Measurements from ENCODE around the gene WASF3. TPM values are rescaled to one million over a fixed set of nuclear protein-coding genes. Genes with fewer than 3 reads are reported as not detected.

WASF3 gene
- polyA plus RNA-seq, 1 donor, result 10.2 TPM

DNA sequence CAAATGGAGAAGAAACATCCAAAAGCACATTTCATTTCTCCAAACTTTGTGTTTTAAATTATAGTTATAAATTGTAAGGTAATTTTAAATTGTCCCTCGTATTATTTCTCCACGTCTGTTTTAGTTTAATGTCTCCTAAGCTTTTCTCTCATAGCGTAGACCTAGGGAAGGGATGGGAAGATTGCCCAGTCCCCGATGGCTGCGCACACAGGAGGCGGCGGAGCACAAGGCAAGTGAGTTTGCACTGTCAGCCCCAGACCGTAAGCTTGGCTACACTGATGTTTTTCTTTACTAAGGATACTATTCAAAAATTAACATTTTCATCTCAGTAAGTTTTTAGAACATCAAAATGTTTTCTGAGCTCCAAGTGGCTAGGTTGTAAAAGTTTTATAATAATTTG lies 130.8 kb downstream of the WASF3 start:
- DNase-seq, result no peak

DNA sequence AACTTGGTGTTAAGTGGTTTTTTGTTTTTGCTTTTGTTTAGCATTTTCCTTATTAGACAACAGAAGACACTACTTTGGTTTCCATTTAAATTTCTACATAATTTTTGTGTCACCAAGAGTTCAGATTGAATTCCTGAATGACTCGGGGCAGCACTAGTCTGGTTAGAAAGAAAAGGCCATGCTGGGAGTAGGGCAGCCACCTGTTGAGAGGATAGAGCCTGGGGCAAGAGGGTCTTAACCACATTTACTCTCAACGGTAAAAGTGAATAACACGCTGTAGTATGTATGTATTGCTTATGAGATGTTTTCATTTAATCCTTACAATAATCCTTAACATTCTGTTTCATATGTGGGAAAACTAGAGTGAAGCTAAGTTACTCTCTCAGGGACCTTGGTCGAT lies 131.5 kb downstream of the WASF3 start:
- no peak for DNase-seq

GRCh38 chr13:26693749-26694463 lies 136.4 kb downstream of the WASF3 start:
- no peak for DNase-seq

DNA sequence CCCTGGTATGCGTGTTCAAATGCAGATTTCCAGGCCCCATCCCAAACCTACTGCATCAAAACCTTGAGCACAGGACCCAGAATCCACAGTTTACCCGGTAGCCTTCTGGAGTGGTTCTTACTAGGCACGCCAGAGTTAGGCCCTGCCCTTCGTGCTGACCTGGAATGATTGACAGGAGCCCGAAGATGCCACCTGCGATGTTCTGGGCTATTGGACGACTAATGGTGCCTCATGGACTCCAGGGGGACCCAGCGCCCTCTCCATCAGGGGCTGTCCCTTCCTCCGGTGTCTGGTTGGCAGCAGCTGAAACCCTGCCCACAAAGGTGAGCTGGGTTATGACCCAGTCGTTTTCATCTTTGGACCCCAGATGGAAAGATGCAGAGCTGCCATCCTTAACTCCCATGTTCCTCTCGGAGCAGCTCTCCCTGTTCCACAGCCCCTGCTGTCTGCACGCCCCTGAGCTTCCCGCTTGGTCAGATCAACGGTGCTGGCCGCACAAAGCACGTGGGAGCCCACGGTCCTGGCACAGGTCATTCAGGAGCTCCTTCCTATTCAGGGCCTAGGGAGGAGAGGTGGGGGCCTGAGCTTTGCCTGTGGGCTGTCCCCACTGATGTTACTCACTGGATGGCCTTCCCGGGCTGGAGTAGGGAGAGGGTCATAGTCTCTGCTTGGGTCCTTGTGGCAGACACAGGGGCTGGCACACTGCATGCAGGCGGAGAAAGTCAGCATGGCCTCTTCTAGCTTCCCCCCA lies 137.3 kb downstream of the WASF3 start:
- no peak for DNase-seq

GRCh38 chr13:26695360-26695705 lies 137.8 kb downstream of the WASF3 start:
- DNase-seq, result no peak

DNA sequence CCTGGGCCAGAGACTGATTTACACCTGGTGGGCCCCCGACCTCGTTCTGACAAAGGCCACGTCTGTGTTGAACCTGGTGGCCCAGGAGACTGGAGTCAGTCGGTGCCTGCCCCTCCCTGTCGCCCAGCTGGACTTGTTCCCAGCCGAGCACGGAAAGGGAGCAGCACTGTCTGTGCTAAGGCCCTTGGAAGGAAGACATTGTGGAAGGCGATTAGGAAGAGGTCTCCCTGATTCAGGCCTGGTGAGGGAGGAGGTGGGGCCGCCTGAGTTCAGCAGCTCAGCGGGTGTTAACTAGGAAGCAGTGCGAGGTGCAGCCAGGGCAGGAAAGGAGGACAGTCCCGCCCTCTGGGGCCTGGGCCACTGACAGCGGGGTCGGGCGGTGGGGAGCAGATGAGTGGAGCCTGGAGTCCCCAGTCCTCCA lies 138.4 kb downstream of the WASF3 start:
- DNase-seq, result no peak

DNA sequence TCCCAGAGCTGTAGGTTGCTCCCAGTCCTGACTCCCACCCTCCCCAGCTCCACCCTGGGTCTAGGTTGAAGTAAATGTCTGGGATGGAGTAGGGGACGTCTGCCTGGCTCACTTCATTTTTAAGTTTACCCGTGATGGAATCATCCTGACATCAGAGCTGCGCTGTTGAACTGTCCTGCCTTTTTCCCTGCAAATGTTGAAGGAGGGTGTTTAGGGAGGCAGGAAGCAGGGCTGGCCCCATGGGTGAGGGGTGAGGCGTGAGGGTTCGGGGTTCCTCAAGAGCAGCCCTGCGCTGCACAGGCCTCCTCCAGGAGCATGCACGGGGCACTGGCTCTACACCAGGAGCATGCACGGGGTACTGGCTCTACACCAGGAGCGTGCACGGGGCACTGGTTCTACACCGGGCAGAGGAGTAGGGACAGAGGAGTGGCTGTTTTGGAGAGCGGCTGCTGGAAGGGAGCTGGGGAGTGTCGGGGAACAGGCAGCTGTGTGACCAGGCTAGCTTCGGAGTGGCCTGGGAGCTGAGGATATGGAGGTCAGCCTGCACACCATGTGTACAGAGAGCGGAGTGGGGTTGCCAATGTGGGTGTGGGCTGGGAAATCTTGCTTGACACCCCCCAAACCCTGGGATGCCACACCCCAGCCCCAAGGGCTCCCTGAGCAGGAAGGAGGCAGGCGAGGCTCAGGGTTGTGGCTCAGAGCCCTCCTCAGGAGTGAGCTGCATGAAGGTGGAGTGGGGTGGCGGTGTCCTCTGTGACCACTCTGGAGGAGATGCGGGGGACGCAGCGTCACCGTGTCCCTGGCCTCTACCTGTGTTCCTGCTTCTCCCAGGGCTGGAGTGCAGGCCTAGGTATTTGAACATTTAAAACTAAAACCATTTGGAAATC lies 139.8 kb downstream of the WASF3 start:
- DNase-seq, result no peak

DNA sequence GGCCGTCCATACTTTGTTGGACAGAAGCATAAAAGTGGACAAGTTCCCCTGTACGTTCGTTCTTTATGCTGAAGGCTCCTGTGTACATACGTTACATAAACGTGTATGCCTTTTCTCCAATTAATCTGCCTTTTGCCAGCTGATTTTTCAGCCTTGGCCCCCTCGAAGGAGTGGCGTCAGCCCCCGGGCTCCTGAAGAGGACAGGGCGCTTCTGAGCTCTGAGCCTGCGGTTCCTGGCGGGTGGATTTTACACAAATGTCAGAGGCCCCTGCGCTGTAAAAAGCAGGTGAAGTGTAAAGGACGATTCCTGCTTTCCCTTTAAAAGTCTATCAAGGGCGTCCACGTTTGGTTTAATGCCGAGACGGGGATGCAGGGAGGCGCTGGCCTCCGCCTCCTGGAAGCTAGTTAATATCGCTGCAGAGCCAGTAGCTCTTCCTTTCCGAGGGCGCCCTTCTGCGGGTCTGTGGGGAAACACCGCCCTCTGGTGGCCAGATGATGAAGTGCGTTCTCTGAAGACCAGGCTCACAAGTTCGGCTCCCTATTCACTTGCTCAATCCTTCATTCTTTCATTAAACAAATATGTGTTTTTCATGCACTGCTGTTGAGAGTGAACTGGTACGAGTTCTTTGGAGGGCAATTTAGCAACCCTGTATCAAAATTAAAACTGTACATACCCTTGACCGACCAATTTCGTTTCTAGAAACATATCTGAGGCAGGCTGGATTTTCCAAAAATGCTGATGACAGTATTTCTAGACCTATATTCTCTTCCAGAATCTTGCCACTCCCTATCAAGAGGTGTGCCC lies 141.1 kb downstream of the WASF3 start:
- peak; percentile 88 for DNase-seq

DNA sequence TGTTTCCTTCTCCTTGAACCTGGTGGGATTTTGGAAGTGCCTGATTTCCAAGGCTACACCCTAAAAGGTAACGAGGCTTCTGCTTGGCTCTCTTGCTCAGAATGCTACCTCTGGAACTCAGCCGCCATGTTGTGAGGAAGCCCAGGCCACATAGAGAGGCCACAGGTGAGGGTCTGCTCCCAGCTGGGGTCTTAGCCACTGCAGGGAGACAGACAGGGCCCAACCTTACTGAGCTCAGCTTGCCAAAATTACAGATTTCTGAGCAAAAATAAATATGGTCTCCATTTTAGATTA lies 141.7 kb downstream of the WASF3 start:
- DNase-seq, result no peak

DNA sequence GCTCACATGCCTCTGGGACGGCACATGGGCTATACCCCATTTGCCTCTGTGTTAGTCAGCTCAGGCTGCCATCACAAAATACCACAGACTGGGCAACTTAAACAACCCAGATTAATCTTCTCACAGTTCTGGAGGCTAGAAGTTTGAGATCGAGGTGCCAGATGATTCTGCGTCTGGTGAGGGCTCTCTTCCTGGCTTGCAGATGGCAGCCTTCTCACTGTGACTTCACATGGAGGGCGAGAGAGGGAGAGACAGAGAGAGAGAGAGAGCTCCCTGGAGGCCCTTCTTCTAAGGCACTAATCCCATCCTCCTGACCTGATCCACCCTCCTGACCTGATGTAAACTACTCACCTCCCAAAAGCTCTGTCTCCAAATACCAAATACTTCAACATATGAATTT lies 148.1 kb downstream of the WASF3 start:
- DNase-seq, result no peak

DNA sequence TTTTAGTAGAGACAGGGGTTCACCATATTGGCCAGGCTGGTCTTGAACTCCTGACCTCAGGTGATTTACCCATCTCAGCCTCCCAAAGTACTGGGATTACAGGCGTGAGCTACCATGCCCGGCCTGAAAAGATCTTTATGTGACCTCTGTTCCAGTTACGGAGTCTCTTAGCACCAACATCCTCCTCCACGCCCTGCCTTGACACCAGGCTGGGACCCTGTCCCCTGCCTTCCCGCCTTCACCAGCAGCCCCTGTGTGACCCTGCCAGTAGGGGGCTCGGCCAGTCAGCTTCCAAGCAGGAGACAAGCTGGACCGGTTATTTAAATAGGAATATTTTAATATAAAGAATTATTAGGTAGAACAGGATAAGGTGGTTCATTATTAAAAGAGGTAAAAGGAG lies 148.9 kb downstream of the WASF3 start:
- no peak for DNase-seq

DNA sequence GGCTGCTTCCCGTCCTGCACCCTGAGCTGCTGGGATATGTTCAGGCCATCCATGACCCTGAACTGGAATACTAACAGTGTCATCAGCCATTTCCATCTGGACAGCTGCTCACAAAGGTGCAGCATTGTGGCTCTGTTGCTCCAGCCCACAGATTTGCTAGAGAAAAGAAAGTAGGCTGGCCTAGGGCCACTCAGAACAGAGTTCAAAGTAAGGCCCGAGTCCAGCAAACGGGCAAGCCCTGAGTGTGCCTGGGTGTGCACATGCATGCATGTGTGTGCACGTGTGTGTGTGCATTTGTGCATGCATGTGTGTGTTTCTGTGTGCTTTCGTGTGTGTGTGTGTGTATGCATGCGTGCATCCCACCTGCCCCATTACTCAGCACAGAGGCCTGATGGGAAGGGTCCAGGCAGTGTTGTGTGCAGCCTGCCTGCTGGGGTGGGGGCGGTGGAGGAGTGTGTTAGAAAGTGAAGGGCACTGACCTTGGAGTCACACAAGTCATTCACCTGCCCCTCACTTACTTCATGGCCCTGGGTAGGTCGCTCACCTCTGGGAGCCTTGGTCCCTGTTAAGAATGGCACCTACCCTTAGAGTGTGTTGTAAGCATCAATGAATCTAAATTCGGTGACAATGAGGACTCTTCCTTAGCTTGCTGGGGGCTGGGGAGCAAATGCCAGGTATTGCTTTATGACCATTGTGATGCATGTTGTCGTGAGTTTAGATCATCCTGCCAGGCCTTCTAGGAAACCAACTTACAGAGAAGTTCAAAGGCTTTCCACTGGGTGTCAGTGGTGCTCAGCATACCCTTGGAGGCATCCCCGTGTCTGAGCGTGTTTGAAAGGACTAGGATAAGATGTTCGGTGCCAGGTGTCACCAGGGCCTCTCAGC lies 149.9 kb downstream of the WASF3 start:
- DNase-seq, result peak; percentile 37

DNA sequence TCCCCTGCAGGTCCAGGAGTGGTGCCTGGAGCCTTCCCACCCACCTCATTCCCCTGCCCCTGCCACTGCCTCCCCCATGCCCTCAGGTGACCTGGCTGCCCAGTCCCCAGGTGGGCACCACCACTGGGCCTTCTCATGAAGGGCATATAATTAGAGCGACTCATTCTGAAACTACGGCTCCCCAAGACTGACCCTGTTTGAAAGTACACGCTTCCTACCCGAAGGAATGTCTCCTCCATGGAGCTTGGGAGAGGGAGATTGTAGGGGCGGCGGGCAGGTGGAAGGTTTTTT lies 150.5 kb downstream of the WASF3 start:
- no peak for DNase-seq

DNA sequence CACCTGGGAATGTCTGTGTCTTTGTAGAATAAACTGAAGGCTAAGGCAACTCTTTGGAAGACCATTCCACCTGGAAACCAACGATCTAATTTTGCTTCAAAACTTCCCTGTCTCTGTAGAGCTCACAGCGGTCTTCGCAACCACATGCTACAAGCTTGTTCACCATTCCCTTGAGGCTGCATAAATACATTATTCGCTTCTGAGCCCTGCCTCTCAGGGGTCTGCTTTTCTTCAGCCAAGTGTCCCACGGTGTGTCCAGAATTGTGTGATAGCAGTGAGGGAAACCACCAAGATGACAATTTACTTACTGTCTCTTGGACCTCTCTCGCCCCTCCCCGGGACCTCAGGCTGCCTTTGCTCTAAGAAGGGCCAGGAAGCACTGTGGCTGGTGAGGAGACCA lies 152.0 kb downstream of the WASF3 start:
- no peak for DNase-seq

DNA sequence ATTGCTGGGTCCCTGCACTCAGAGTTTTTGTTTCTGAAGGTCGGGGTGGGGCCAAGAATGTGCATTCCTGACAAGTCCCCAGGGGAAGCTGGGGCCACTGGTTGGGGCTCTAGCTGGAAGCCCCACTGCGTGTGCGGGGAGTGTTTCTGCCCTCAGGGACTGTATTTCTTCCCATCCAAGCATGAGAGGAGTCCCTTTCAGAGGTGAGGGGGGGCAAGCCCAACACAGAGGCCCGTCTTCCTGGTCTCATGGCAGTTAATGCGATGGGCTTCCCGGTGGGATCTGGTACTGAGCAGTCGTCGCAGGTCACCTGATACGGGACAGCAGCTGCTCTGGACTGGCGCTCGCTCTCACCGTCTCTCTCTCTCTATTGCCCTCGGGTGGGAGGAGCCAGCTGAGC lies 152.7 kb downstream of the WASF3 start:
- no peak for DNase-seq

DNA sequence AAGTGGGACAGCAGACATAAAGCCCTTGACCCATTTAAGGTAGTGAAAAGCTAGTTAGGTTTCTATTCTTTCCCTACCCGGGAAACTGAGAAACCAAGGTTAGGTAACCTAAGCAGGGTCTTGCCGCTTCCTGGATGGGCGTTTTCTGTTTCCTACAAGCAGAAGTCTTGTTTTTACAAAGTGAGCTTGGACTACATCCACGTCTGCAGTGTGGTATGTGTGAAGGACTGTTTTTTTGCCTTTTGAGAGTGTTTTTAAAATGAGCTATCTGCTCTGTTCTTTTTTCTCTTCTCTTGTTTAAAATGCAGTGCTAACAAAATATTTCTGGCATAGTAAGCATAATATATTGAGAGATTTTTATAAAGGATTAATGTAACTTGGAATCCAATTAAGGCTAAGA lies 153.7 kb downstream of the WASF3 start:
- no peak for DNase-seq

- DNase-seq, result no peak
These were observed 155.9 kb downstream of the WASF3 start for GRCh38 chr13:26713341-26713740.

DNA sequence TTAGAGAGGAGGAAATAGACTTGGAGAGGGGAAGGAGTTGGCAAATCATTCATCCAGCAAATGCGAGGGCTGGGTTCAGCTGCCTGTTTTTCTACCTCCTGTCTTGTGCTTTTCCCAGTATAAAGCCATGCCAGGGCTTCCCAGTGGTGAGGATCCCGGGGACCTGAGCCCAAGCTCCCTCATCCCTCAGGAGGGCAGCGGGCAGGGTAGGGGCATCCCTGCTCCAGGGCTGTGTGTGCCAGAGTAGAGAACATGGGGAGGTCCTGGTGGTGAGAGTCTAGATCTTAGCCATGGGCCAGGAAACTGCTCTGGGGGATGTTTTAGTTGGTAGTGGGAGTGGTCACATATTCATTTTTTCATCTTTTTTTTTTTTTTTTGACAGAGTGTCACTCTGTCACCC lies 159.5 kb downstream of the WASF3 start:
- no peak for DNase-seq

DNA sequence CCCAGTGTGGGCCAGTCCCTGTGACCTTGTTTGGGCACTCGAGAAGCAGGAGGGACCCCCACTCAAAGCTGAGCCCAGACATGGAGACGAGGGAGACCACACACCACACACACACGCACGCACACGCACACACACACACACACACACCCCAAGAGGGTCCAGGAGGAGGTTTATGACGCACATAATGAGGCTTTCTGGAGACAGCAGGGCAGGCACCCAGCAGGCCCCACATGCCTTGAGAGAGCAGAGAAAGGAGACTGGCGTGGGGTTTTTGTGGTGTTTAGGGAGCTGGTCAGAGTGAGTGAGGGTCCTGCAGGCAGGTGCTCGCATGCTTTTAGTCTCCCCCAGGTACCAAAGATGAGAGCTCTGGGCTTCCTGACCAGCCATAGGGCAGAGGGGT lies 160.7 kb downstream of the WASF3 start:
- no peak for DNase-seq

DNA sequence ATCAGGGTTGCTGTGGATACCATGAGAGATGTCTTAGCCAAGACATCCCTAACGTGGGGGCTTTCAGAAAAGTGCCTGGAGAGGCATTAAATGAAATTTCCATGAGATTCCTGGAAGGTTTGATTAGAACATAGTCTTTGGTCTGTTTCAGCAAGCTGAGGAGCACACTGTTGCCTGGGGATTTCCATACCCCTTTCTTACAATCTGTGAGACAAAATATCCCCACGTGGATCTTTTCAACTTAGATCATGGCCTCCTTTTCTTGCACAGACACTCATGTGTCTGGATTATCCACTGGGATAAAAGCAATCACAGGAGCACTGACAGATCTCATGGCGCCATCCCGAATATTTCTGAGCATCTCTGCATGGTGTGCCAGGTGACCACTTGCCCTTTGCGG lies 161.4 kb downstream of the WASF3 start:
- no peak for DNase-seq

DNA sequence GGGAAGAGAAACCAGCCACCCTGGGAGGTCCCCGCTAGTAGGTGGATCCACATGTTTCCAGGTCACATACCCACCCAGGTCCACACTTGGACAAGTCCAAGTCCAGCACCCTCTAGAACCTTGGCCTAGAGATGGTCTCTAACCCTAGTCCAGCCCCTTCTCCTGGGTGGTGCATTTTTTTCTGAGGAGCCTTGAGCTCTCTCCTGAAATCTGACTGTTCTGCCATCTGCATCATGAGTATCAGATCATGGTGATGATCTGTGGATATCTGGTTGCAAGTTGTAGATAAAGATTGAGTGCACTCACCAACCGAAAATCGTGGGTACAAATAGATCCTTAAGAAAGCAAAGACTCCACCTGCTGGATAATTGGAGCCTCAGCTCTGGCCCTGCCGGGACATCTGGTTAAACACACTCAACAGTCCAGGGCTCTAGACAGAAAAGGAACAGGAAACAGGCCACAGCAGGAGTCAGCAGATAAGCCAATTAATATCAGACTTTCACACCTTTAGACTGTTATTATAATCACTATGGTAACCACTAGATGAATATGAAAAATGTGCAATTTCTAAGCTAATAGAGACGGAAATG lies 162.0 kb downstream of the WASF3 start:
- no peak for DNase-seq
